ENCODE measurements around the gene RAB3A. TPM values are rescaled to one million over a fixed set of nuclear protein-coding genes. Genes with fewer than 3 reads are reported as not detected.

RAB3A gene
- total RNA-seq, 2 donors from 2014 or later = 2.5 to 6.0 TPM

DNA sequence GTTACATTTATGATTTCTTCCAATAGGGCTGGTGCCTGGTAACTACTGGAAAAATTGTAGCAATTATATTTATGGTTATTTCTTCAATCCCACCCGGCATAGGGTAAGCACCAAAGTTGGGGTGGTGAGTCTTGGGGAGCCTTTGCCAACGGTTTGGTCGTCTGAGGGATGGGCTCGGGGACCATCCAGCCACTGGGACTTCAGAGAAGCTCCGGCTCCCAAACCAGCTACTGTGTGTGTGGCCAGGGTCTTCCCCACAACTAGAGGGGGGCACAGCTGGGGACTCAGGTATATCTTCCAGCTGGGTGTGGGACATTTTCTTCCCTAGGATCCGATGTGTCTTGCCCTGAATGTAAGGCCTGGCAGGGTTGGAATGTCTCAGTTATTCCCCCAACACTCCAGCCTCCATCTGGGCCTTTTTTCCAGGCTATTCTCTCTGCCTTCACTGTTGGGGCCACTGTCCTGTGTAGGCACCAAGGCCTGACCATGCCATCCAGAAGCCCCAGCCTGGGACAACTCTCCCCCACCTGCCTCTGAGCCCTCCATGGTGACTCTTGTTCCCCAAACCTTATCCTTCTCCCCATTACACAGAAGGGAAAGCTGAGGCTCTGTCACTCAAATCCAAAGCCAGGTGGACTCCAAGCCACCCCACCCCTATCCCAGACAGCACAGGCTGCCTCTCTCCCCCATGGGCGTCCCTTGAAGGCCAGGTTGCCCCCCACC lies 31.4 kb downstream of the RAB3A start:
- intact Hi-C loops (cut with DNase I) = no loop called here
- Histone ChIP-seq H3K36me3 (no peaks in the 10 kb centered on the region), H3K9me3 (no peaks in the 10 kb centered on the region), H3K27ac (peak overlapping the region in 1 of 2 donors; percentile 27), H3K27me3 (replicated peaks; ENCODE audit: insufficient read depth) (no peaks in the 10 kb centered on the region), H3K4me3 (no peak overlapping the region), H3K4me1 (replicated peaks) (no peaks in the 10 kb centered on the region)
- TF ChIP-seq POLR2AphosphoS5 (IDR thresholded peaks at IDR 0.05) (no peak), POLR2A (IDR thresholded peaks at IDR 0.05) (no peak)
- TF ChIP-seq, protein P1, sequence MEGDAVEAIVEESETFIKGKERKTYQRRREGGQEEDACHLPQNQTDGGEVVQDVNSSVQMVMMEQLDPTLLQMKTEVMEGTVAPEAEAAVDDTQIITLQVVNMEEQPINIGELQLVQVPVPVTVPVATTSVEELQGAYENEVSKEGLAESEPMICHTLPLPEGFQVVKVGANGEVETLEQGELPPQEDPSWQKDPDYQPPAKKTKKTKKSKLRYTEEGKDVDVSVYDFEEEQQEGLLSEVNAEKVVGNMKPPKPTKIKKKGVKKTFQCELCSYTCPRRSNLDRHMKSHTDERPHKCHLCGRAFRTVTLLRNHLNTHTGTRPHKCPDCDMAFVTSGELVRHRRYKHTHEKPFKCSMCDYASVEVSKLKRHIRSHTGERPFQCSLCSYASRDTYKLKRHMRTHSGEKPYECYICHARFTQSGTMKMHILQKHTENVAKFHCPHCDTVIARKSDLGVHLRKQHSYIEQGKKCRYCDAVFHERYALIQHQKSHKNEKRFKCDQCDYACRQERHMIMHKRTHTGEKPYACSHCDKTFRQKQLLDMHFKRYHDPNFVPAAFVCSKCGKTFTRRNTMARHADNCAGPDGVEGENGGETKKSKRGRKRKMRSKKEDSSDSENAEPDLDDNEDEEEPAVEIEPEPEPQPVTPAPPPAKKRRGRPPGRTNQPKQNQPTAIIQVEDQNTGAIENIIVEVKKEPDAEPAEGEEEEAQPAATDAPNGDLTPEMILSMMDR (IDR thresholded peaks at IDR 0.05) = no peak
- DNase-seq (ENCODE audit: low spot score) = no peak
- 77% methylated on average over 6 of the region's 7 CpGs for WGBS

DNA sequence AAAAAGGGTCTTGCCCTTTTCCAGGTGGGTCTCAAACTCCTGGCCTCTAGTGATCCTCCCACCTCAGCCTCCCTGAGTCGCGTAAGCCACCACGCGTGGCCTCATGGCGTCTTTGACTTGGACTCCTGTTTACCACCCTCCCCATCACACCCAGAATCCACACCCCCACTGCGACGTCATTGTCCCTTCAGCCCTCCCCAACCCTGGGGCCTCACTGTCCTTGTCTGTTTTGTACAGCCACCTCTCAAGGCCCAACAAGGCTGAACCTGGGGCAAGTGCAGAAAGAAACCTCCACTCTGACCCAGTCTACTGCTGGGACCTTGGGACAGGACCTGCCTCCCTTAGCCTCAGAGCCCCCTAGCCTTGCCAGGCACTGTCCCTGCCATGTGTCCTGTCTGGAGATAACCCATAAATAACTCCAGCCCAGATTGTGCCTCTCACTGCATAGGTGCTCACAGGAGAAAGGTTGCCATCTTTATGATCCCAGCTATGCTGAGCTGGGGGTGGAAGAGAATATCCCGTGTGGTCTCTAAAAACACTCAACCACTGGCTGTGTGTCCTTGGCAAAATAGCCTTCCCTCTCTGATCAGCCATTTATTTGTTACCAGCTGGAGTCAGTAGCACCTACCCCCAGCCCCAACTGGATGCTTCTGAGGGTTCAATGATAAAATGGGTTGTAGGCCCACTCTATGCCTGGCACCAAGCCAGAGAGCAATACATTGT lies 32.1 kb downstream of the RAB3A start:
- H3K4me1 ChIP-seq (replicated peaks) = no peaks in the 10 kb centered on the region
- intact Hi-C loops (cut with DNase I) = no loop called here
- no peak overlapping the region for H3K4me3 ChIP-seq
- no peaks in the 10 kb centered on the region for H3K27me3 ChIP-seq (replicated peaks; ENCODE audit: insufficient read depth)
- no peaks in the 10 kb centered on the region for H3K36me3 ChIP-seq
- TF ChIP-seq POLR2A (IDR thresholded peaks at IDR 0.05) (no peak), POLR2AphosphoS5 (IDR thresholded peaks at IDR 0.05) (no peak)
- TF ChIP-seq, protein P1 (IDR thresholded peaks at IDR 0.05) = no peak
- no peak for DNase-seq (ENCODE audit: low spot score)
- no peak overlapping the region for H3K27ac ChIP-seq
- 88% methylated on average over 8 of the region's 8 CpGs for WGBS
- H3K9me3 ChIP-seq = no peaks in the 10 kb centered on the region

DNA sequence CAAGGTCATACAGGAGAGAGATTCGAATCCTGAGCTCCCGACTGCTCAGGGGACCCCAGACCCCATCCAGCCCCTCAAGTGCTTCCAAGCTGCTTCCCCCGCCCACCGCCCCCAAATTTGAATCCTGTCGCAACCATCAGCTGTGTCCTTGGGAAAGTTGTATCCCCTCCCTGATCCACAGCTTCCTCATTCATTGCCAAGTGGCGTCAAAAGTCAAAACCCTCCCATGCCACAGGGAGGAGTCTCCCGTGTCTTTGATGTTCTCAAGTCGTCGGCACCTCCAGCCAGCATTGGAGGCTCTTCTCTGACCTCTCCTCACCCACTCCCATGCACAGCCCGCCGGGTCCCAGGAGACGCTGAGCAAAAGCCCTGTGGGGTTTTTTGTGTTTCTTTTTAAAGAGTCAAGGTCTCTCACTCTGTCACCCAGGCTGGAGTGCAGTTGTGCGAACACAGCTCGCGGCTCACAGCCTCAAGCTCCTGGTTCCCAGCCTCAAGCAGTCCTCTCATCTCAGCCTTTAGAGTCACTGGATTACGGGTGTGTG lies 33.1 kb downstream of the RAB3A start:
- H3K4me1 ChIP-seq (replicated peaks) = no peaks in the 10 kb centered on the region
- no peaks in the 10 kb centered on the region for H3K27me3 ChIP-seq (replicated peaks; ENCODE audit: insufficient read depth)
- peaks cover 0 to 5% of the 10 kb centered on the region in 2 donors for H3K36me3 ChIP-seq
- H3K27ac ChIP-seq = no peak overlapping the region
- TF ChIP-seq POLR2A (IDR thresholded peaks at IDR 0.05) (no peak), POLR2AphosphoS5 (IDR thresholded peaks at IDR 0.05) (no peak)
- TF ChIP-seq, protein P1 (IDR thresholded peaks at IDR 0.05) = no peak
- no peak overlapping the region for H3K4me3 ChIP-seq
- whole genome bisulfite sequencing = 64% methylated on average over 16 of the region's 16 CpGs
- no peaks in the 10 kb centered on the region for H3K9me3 ChIP-seq
- intact Hi-C loops (cut with DNase I) = no loop called here
- no peak for DNase-seq (ENCODE audit: low spot score)

DNA sequence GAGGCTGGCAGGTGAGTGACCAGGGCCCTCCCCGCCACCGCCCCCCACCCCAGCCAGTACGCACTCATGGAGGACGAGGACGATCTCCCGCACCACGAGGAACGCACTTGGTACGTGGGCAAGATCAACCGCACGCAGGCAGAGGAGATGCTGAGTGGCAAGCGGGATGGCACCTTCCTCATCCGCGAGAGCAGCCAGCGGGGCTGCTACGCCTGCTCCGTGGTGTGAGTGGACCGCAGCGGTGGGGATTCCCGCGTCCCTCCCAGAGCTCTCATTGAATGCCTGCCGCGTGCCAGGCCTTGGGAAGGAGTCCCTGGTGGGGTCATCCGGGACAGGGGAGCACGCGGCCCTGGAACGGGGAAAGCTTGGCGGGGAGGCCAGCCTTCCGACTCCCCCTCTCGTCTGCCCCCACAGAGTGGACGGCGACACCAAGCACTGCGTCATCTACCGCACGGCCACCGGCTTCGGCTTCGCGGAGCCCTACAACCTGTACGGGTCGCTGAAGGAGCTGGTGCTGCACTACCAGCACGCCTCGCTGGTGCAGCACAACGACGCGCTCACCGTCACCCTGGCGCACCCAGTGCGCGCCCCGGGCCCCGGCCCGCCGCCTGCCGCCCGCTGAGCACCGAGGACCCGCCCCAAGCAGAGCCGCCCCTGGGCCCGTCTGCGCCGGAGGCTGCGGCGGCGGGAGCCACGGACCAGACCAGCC lies 35.0 kb downstream of the RAB3A start:
- intact Hi-C loops (cut with DNase I) = no loop called here
- TF ChIP-seq POLR2A (IDR thresholded peaks at IDR 0.05) (no peak), POLR2AphosphoS5 (IDR thresholded peaks at IDR 0.05) (no peak)
- TF ChIP-seq, protein P1 (IDR thresholded peaks at IDR 0.05) = no peak
- DNase-seq (ENCODE audit: low spot score) = no peak
- WGBS = 95% methylated on average over 66 of the region's 66 CpGs
- Histone ChIP-seq H3K9me3 (no peaks in the 10 kb centered on the region), H3K4me1 (replicated peaks) (no peaks in the 10 kb centered on the region), H3K27me3 (replicated peaks; ENCODE audit: insufficient read depth) (no peaks in the 10 kb centered on the region), H3K27ac (no peak overlapping the region), H3K36me3 (peaks cover 0 to 7% of the 10 kb centered on the region in 2 donors), H3K4me3 (no peak overlapping the region)

All from prostate gland (tissue), 2 donors.